Measurements from ENCODE around the gene CR2. TPM values are rescaled to one million over a fixed set of nuclear protein-coding genes. Genes with fewer than 3 reads are reported as not detected.

The CR2 gene
- polyA plus RNA-seq, 1 donor from 2014 or later: not detected

DNA sequence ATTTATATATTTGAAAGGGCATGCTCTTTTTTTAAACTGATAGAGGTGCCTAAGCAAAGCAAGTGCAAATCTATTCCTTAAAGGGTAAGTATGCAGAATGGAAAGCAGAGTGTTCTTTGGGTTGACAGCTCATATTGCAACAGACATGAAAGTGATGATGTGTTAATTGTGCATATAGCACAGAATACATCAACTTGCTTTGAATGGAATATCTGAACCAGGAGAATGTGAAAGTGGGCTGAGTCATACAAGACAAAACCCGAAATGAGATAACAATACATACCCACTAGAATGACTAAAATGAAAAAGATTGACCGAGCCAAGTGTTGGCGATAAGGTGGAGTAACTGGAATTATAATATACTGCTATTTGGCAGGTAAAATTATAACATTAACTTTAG lies 46.2 kb downstream of the CR2 start:
- Histone ChIP-seq H3K9ac (ENCODE audit: low read length) (no peak overlapping the region), H3K27ac (ENCODE audit: low read length) (no peak overlapping the region), H3K27me3 (ENCODE audit: insufficient read depth, low read depth, low read length) (peaks cover 35% of the 10 kb centered on the region), H3F3A (ENCODE audit: insufficient read depth, low read length, poor library complexity, severe bottlenecking) (no peaks in the 10 kb centered on the region), H3K9me3 (ENCODE audit: low read length) (no peaks in the 10 kb centered on the region), H4K20me1 (ENCODE audit: insufficient read depth) (no peaks in the 10 kb centered on the region), H3K9me2 (ENCODE audit: insufficient read depth, low read length) (no peaks in the 10 kb centered on the region), H3K79me2 (replicated peaks; ENCODE audit: insufficient read depth, low read length) (no peaks in the 10 kb centered on the region), H3K36me3 (ENCODE audit: insufficient read depth, low read length) (no peaks in the 10 kb centered on the region), H2AFZ (ENCODE audit: low read depth, low read length) (no peak overlapping the region), H3K4me3 (ENCODE audit: low read length) (no peak overlapping the region), H3K4me2 (ENCODE audit: low read length) (no peak overlapping the region)
- TF ChIP-seq EZH2 (IDR thresholded peaks at IDR 0.05; ENCODE audit: borderline replicate concordance, insufficient read depth, low read length, poor library complexity, severe bottlenecking) (no peak), EP300 (conservative IDR thresholded peaks at IDR 0.05; ENCODE audit: poor library complexity, severe bottlenecking) (no peak), MXI1 (conservative IDR thresholded peaks at IDR 0.05; ENCODE audit: poor library complexity, severe bottlenecking) (no peak), TAF1 (IDR thresholded peaks at IDR 0.05; ENCODE audit: low read depth) (no peak), SMC3 (conservative IDR thresholded peaks at IDR 0.05; ENCODE audit: poor library complexity) (no peak), POLR2AphosphoS5 (IDR thresholded peaks at IDR 0.05) (no peak), RAD21 (conservative IDR thresholded peaks at IDR 0.05) (no peak)
- TF ChIP-seq, protein P1, sequence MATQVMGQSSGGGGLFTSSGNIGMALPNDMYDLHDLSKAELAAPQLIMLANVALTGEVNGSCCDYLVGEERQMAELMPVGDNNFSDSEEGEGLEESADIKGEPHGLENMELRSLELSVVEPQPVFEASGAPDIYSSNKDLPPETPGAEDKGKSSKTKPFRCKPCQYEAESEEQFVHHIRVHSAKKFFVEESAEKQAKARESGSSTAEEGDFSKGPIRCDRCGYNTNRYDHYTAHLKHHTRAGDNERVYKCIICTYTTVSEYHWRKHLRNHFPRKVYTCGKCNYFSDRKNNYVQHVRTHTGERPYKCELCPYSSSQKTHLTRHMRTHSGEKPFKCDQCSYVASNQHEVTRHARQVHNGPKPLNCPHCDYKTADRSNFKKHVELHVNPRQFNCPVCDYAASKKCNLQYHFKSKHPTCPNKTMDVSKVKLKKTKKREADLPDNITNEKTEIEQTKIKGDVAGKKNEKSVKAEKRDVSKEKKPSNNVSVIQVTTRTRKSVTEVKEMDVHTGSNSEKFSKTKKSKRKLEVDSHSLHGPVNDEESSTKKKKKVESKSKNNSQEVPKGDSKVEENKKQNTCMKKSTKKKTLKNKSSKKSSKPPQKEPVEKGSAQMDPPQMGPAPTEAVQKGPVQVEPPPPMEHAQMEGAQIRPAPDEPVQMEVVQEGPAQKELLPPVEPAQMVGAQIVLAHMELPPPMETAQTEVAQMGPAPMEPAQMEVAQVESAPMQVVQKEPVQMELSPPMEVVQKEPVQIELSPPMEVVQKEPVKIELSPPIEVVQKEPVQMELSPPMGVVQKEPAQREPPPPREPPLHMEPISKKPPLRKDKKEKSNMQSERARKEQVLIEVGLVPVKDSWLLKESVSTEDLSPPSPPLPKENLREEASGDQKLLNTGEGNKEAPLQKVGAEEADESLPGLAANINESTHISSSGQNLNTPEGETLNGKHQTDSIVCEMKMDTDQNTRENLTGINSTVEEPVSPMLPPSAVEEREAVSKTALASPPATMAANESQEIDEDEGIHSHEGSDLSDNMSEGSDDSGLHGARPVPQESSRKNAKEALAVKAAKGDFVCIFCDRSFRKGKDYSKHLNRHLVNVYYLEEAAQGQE (IDR thresholded peaks at IDR 0.05; ENCODE audit: borderline replicate concordance): no peak
- TF ChIP-seq, protein P2, sequence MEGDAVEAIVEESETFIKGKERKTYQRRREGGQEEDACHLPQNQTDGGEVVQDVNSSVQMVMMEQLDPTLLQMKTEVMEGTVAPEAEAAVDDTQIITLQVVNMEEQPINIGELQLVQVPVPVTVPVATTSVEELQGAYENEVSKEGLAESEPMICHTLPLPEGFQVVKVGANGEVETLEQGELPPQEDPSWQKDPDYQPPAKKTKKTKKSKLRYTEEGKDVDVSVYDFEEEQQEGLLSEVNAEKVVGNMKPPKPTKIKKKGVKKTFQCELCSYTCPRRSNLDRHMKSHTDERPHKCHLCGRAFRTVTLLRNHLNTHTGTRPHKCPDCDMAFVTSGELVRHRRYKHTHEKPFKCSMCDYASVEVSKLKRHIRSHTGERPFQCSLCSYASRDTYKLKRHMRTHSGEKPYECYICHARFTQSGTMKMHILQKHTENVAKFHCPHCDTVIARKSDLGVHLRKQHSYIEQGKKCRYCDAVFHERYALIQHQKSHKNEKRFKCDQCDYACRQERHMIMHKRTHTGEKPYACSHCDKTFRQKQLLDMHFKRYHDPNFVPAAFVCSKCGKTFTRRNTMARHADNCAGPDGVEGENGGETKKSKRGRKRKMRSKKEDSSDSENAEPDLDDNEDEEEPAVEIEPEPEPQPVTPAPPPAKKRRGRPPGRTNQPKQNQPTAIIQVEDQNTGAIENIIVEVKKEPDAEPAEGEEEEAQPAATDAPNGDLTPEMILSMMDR (IDR thresholded peaks at IDR 0.05; ENCODE audit: poor library complexity, severe bottlenecking): no peak

DNA sequence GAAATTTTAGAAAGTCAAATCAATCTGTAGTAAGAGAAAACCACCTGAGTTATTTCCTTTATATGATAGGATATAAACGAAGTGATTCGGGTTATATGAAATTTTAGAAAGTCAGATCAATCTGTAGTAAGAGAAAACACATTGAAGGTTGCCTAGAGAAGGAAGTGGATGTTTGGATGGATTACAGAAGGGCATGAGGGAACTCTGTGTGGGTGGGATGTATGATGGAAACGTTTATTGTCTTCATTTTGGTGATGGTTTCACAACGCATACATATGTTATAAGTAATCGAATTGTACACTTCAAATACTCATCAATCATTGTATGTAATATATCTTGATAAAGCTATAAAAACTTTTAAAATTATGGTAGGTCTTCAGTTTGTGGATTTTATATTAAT lies 46.9 kb downstream of the CR2 start:
- Histone ChIP-seq H3K27me3 (ENCODE audit: insufficient read depth, low read depth, low read length) (peaks cover 30% of the 10 kb centered on the region), H3K9ac (ENCODE audit: low read length) (no peak overlapping the region), H2AFZ (ENCODE audit: low read depth, low read length) (no peak overlapping the region)

More for the DNA sequence above, 46.9 kb downstream of the CR2 start:
- Histone ChIP-seq H3K79me2 (replicated peaks; ENCODE audit: insufficient read depth, low read length) (no peaks in the 10 kb centered on the region), H3K27ac (ENCODE audit: low read length) (no peak overlapping the region), H3K36me3 (ENCODE audit: insufficient read depth, low read length) (no peaks in the 10 kb centered on the region), H3K9me2 (ENCODE audit: insufficient read depth, low read length) (no peaks in the 10 kb centered on the region), H3F3A (ENCODE audit: insufficient read depth, low read length, poor library complexity, severe bottlenecking) (no peaks in the 10 kb centered on the region), H4K20me1 (ENCODE audit: insufficient read depth) (no peaks in the 10 kb centered on the region), H3K9me3 (ENCODE audit: low read length) (no peaks in the 10 kb centered on the region), H3K4me2 (ENCODE audit: low read length) (no peak overlapping the region), H3K4me3 (ENCODE audit: low read length) (no peak overlapping the region)
- TF ChIP-seq MXI1 (conservative IDR thresholded peaks at IDR 0.05; ENCODE audit: poor library complexity, severe bottlenecking) (no peak), POLR2AphosphoS5 (IDR thresholded peaks at IDR 0.05) (no peak), EZH2 (IDR thresholded peaks at IDR 0.05; ENCODE audit: borderline replicate concordance, insufficient read depth, low read length, poor library complexity, severe bottlenecking) (no peak), EP300 (conservative IDR thresholded peaks at IDR 0.05; ENCODE audit: poor library complexity, severe bottlenecking) (no peak), TAF1 (IDR thresholded peaks at IDR 0.05; ENCODE audit: low read depth) (no peak)
- TF ChIP-seq, protein P2 (IDR thresholded peaks at IDR 0.05; ENCODE audit: poor library complexity, severe bottlenecking): no peak
- TF ChIP-seq, protein P1 (IDR thresholded peaks at IDR 0.05; ENCODE audit: borderline replicate concordance): no peak

Measured in neural cell (in vitro differentiated cells).